GM12864 (cell line): ENCODE data around the gene TMEM231.

Source experiments
- DNase-seq: peaks from one replicate; pipeline ENCODE4 v3.0.0-alpha.2; 2011; ENCODE audit warnings: low read depth
- H3K4me3 ChIP-seq: 2 replicates; pipeline ENCODE4 v1.5.1; 2011; ENCODE audit warnings: mild to moderate bottlenecking, low read depth, low read length, control low read depth
- CTCF ChIP-seq: IDR thresholded peaks from 2 replicates; pipeline ENCODE4 v1.5.1; 2011; ENCODE audit warnings: low read depth, mild to moderate bottlenecking, moderate library complexity, low read length, control low read depth, inconsistent platforms; ENCODE audit errors: missing control alignments

The TMEM231 gene

GRCh38 chr16:75537776-75538175 lies 18.3 kb downstream of the TMEM231 start:
- no peak for DNase-seq
- no peak overlapping the region for H3K4me3 ChIP-seq
- no peak for TF ChIP-seq CTCF

- TF ChIP-seq CTCF: no peak
- H3K4me3 ChIP-seq: no peak within 1 kb of the TSS
- no peak for DNase-seq
These were observed 20.2 kb downstream of the TMEM231 start, which contains the start of gene CHST5 for GRCh38 chr16:75535901-75536300. Gene CHST5, minus strand, starts transcription at chr16:75536108. Its CDS starts 5,724 bp downstream, at chr16:75530384.

- no peak for DNase-seq
- H3K4me3 ChIP-seq: no peak overlapping the region
- no peak for TF ChIP-seq CTCF
These were observed 20.7 kb downstream of the TMEM231 start for GRCh38 chr16:75535211-75535843.

GRCh38 chr16:75534560-75535205 lies 21.4 kb downstream of the TMEM231 start:
- TF ChIP-seq CTCF: no peak
- no peak for DNase-seq
- H3K4me3 ChIP-seq: no peak overlapping the region

- TF ChIP-seq CTCF: no peak
- no peak overlapping the region for H3K4me3 ChIP-seq
- no peak for DNase-seq
These were observed 23.3 kb downstream of the TMEM231 start for GRCh38 chr16:75532791-75533190.

- TF ChIP-seq CTCF: no peak
- DNase-seq: no peak
- H3K4me3 ChIP-seq: no peak overlapping the region
These were observed 23.8 kb downstream of the TMEM231 start for GRCh38 chr16:75532142-75532765.
